HCT116 (cell line): Measurements from ENCODE around the gene OXER1. TPM values are rescaled to one million over a fixed set of nuclear protein-coding genes. Genes with fewer than 3 reads are reported as not detected.

ENCODE experiments used
- ATAC-seq: fragments of 200-7000 bp; cut with Tn5 transposase; 2 replicates; pipeline ENCODE4 v1.9.1; 2020; ENCODE audit warnings: mild to moderate bottlenecking, moderate library complexity
- BruUV-seq: library from RNA; stranded (reverse); fragments of 400-500 nt; replicated peaks from 2 replicates; lab custom pipeline; 2021; lab: Mats Ljungman, UMichigan
- CTCF ChIA-PET: fragments of 300-600 bp; sonication (Branson Sonifier 250); formaldehyde crosslinking; loops from one replicate; lab custom pipeline; 2021; ENCODE audit warnings: antibody characterized with exemption; lab: Charles Lee
- POLR2A ChIA-PET: fragments of 300-600, 350-600 bp; sonication (Branson Sonifier 250); formaldehyde crosslinking; loops from one replicate; lab custom pipeline; 2021; ENCODE audit warnings: antibody characterized with exemption; lab: Charles Lee
- RAD21 ChIA-PET, 2 experiments: fragments of 300-600 bp; sonication (Branson Sonifier 250); formaldehyde crosslinking; loops; one replicate each; lab custom pipeline; 2023; ENCODE audit warnings: low total read pairs in 2 of 2; ENCODE audit not compliant: uncharacterized antibody in 2 of 2, unreplicated experiment in 2 of 2, low non-redundant PET in 1 of 2; lab: Charles Lee
- DNase-seq: peaks from one replicate; pipeline ENCODE4 v3.0.0-alpha.2; 2010; ENCODE audit warnings: low read depth, low spot score
- H2AFZ ChIP-seq: fragments of 200-600 bp; shearing (Covaris generic), sonication (generic); 2 replicates; pipeline ENCODE4 v1.6.1; 2017; ENCODE audit warnings: low read depth, mixed run types, mixed read lengths, antibody characterized with exemption, low read length; ENCODE audit not compliant: poor library complexity, severe bottlenecking
- H3K27ac ChIP-seq: 2 replicates; pipeline ENCODE4 v1.5.1; 2012; ENCODE audit warnings: low read depth, low read length
- H3K27me3 ChIP-seq: fragments of 200-600 bp; sonication (generic); 2 replicates; pipeline ENCODE4 v1.6.1; 2016; ENCODE audit warnings: mixed run types, low read length, mixed read lengths; ENCODE audit not compliant: insufficient read depth
- H3K36me3 ChIP-seq, 2 experiments: fragments of 200-500 bp in 1 of 2; fragments of 200-600 bp in 1 of 2; sonication (Bioruptor generic) in 1 of 2; sonication (generic) in 1 of 2; 2 replicates each; pipeline versions ENCODE4 v1.5.1 to v1.6.1; 2014 to 2016; ENCODE audit warnings: low read length in 2 of 2, inconsistent platforms in 1 of 2, mixed read lengths in 1 of 2, mixed run types in 1 of 2; ENCODE audit not compliant: insufficient read depth in 2 of 2, control insufficient read depth in 1 of 2
- H3K4me1 ChIP-seq, 2 experiments: fragments of 200-600 bp in 1 of 2; sonication (generic) in 1 of 2; 2 replicates each; pipeline versions ENCODE4 v1.5.1 to v1.6.1; 2012 to 2017; ENCODE audit warnings: low read length in 2 of 2, inconsistent platforms in 1 of 2, mild to moderate bottlenecking in 1 of 2, mixed read lengths in 1 of 2, mixed run types in 1 of 2, moderate library complexity in 1 of 2; ENCODE audit not compliant: insufficient read depth in 2 of 2, control insufficient read depth in 1 of 2
- H3K4me2 ChIP-seq: fragments of 200-600 bp; sonication (generic); 2 replicates; pipeline ENCODE4 v1.6.1; 2017; ENCODE audit warnings: mixed run types, low read length, mixed read lengths
- H3K4me3 ChIP-seq, 2 experiments: fragments of 200-600 bp in 1 of 2; sonication (generic) in 1 of 2; replicated peaks in 1 of 2; 2 replicates each; pipeline ENCODE4 v1.5.1; 2011 to 2016; ENCODE audit warnings: low read length in 2 of 2, control low read depth in 1 of 2, low read depth in 1 of 2, mild to moderate bottlenecking in 1 of 2, mixed read lengths in 1 of 2, mixed run types in 1 of 2
- H3K79me2 ChIP-seq: fragments of 200-600 bp; sonication (generic); 2 replicates; pipeline ENCODE4 v1.6.1; 2017; ENCODE audit warnings: mild to moderate bottlenecking, mixed run types, low read length, moderate library complexity, mixed read lengths; ENCODE audit not compliant: insufficient read depth
- H3K9ac ChIP-seq: fragments of 200-600 bp; sonication (generic); 2 replicates; pipeline ENCODE4 v1.6.1; 2016; ENCODE audit warnings: low read length, mixed read lengths
- H3K9me2 ChIP-seq: fragments of 200-600 bp; sonication (generic), shearing (Covaris generic); 2 replicates; pipeline ENCODE4 v1.6.1; 2017; ENCODE audit warnings: mixed run types, mild to moderate bottlenecking, moderate library complexity; ENCODE audit not compliant: insufficient read depth
- H3K9me3 ChIP-seq, 2 experiments: fragments of 200-500 bp in 1 of 2; fragments of 200-600 bp in 1 of 2; sonication (Bioruptor generic) in 1 of 2; sonication (generic) in 1 of 2; 2 replicates each; pipeline ENCODE4 v1.6.1; 2014 to 2017; ENCODE audit warnings: low read length in 2 of 2, mixed read lengths in 2 of 2, inconsistent platforms in 1 of 2, low read depth in 1 of 2, mild to moderate bottlenecking in 1 of 2, mixed run types in 1 of 2, moderate library complexity in 1 of 2; ENCODE audit not compliant: control insufficient read depth in 1 of 2, insufficient read depth in 1 of 2
- H4K20me1 ChIP-seq: fragments of 200-600 bp; sonication (generic), shearing (Covaris generic); 2 replicates; pipeline ENCODE4 v1.6.1; 2017; ENCODE audit warnings: mixed run types, mild to moderate bottlenecking, moderate library complexity; ENCODE audit not compliant: insufficient read depth
- CEBPB ChIP-seq: IDR thresholded peaks from 2 replicates; pipeline ENCODE4 v1.6.1; 2012; ENCODE audit warnings: low read depth
- EGR1 ChIP-seq: IDR thresholded peaks from 2 replicates; pipeline ENCODE4 v1.6.1; 2012; ENCODE audit warnings: low read depth
- ELF1 ChIP-seq: IDR thresholded peaks from 2 replicates; pipeline ENCODE4 v1.6.1; 2012; ENCODE audit warnings: low read depth, borderline replicate concordance
- EZH2 ChIP-seq: fragments of 200-600 bp; sonication (generic); IDR thresholded peaks from 2 replicates; pipeline ENCODE4 v1.6.1; 2017; ENCODE audit warnings: antibody characterized with exemption, mixed run types
- FOSL1 ChIP-seq: IDR thresholded peaks from 2 replicates; pipeline ENCODE4 v1.6.1; 2012; ENCODE audit warnings: low read depth
- JUND ChIP-seq: IDR thresholded peaks from 2 replicates; pipeline ENCODE4 v1.6.1; 2012
- POLR2AphosphoS5 ChIP-seq: IDR thresholded peaks from 2 replicates; pipeline ENCODE4 v1.6.1; 2011; ENCODE audit warnings: mild to moderate bottlenecking, low read depth, low read length, moderate library complexity
- RAD21 ChIP-seq: IDR thresholded peaks from 2 replicates; pipeline ENCODE4 v1.6.1; 2012; ENCODE audit warnings: low read depth, mild to moderate bottlenecking
- ZNF274 ChIP-seq: fragments of 200-500 bp; sonication (Bioruptor generic); IDR thresholded peaks from 2 replicates; pipeline ENCODE4 v1.6.1; 2014; ENCODE audit warnings: mild to moderate bottlenecking, low read depth, low read length, inconsistent platforms
- intact Hi-C: fragments of 100-400 bp; cut with micrococcal nuclease; formaldehyde crosslinking; loops from 2 replicates; pipeline ENCODE4 v1.10.0; 2022
- total RNA-seq: library from RNA; stranded (reverse); gene quantifications from one replicate; pipeline ENCODE4 v1.2.1, GENCODE V29; 2021; ENCODE audit not compliant: unreplicated experiment
- TF ChIP-seq, protein P1 (sequence below): IDR thresholded peaks from 2 replicates; pipeline ENCODE4 v1.6.1; 2011; ENCODE audit warnings: mild to moderate bottlenecking, low read length, moderate library complexity; ENCODE audit not compliant: insufficient replicate concordance; ENCODE audit errors: extremely low read depth
- TF ChIP-seq, protein P2 (sequence below): IDR thresholded peaks from 2 replicates; pipeline ENCODE4 v1.6.1; 2012
- TF ChIP-seq, protein P3 (sequence below): IDR thresholded peaks from 2 replicates; pipeline ENCODE4 v1.6.1; 2012
- TF ChIP-seq, protein P4 (sequence below): IDR thresholded peaks from 2 replicates; pipeline ENCODE4 v1.6.1; 2012; ENCODE audit warnings: low read depth

The OXER1 gene
- total RNA-seq, 1 experiment from 2014 or later = not detected

DNA sequence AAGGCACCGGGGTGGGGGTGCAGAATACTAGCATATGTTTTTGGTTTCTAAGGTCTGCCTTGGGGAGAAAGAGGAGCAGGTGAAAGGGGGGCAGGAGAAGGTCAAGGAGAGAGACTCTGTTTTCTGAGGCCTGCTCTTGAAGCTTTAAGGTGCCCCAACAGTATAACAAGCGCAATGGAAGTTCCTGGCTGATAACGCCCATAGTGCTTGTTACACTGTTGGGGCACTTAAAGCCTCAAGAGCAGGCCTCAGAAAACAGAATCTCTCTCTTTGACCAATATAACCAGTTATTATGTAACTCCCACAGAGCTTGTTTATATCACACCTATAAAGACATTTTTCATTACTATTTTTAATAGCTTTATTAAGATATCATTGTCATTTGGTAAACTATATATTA, 16.5 kb downstream of the OXER1 start:
- intact Hi-C loops = no loop called here
- Histone ChIP-seq H3K79me2 (no peaks in the 10 kb centered on the region), H3K27me3 (no peaks in the 10 kb centered on the region), H3K9me2 (0 out of 2 replicates have a peak, but pooled peaks cover 4% of the 10 kb centered on the region), H3K9me3 (no peaks in the 10 kb centered on the region), H3K9ac (no peak overlapping the region), H2AFZ (no peak overlapping the region), H3K36me3 (no peaks in the 10 kb centered on the region), H4K20me1 (no peaks in the 10 kb centered on the region), H3K4me3 (no peak overlapping the region), H3K27ac (no peak overlapping the region), H3K4me2 (no peak overlapping the region), H3K4me1 (peaks cover 0 to 13% of the 10 kb centered on the region in 2 experiments; a peak in 2 of 4 replicates)
- no peak for ATAC-seq
- POLR2A ChIA-PET = no interaction called here
- RAD21 ChIA-PET = no interaction called here
- CTCF ChIA-PET = no interaction called here
- no peak for TF ChIP-seq ELF1
- TF ChIP-seq, protein P1, sequence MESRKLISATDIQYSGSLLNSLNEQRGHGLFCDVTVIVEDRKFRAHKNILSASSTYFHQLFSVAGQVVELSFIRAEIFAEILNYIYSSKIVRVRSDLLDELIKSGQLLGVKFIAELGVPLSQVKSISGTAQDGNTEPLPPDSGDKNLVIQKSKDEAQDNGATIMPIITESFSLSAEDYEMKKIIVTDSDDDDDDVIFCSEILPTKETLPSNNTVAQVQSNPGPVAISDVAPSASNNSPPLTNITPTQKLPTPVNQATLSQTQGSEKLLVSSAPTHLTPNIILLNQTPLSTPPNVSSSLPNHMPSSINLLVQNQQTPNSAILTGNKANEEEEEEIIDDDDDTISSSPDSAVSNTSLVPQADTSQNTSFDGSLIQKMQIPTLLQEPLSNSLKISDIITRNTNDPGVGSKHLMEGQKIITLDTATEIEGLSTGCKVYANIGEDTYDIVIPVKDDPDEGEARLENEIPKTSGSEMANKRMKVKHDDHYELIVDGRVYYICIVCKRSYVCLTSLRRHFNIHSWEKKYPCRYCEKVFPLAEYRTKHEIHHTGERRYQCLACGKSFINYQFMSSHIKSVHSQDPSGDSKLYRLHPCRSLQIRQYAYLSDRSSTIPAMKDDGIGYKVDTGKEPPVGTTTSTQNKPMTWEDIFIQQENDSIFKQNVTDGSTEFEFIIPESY = no peak
- TF ChIP-seq ZNF274 = no peak
- TF ChIP-seq, protein P2, sequence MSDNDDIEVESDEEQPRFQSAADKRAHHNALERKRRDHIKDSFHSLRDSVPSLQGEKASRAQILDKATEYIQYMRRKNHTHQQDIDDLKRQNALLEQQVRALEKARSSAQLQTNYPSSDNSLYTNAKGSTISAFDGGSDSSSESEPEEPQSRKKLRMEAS = no peak
- TF ChIP-seq RAD21 = no peak
- no peak for TF ChIP-seq EZH2
- no peak for TF ChIP-seq CEBPB
- TF ChIP-seq FOSL1 = no peak
- TF ChIP-seq, protein P3, sequence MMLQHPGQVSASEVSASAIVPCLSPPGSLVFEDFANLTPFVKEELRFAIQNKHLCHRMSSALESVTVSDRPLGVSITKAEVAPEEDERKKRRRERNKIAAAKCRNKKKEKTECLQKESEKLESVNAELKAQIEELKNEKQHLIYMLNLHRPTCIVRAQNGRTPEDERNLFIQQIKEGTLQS = no peak
- no peak for TF ChIP-seq JUND
- TF ChIP-seq, protein P4, sequence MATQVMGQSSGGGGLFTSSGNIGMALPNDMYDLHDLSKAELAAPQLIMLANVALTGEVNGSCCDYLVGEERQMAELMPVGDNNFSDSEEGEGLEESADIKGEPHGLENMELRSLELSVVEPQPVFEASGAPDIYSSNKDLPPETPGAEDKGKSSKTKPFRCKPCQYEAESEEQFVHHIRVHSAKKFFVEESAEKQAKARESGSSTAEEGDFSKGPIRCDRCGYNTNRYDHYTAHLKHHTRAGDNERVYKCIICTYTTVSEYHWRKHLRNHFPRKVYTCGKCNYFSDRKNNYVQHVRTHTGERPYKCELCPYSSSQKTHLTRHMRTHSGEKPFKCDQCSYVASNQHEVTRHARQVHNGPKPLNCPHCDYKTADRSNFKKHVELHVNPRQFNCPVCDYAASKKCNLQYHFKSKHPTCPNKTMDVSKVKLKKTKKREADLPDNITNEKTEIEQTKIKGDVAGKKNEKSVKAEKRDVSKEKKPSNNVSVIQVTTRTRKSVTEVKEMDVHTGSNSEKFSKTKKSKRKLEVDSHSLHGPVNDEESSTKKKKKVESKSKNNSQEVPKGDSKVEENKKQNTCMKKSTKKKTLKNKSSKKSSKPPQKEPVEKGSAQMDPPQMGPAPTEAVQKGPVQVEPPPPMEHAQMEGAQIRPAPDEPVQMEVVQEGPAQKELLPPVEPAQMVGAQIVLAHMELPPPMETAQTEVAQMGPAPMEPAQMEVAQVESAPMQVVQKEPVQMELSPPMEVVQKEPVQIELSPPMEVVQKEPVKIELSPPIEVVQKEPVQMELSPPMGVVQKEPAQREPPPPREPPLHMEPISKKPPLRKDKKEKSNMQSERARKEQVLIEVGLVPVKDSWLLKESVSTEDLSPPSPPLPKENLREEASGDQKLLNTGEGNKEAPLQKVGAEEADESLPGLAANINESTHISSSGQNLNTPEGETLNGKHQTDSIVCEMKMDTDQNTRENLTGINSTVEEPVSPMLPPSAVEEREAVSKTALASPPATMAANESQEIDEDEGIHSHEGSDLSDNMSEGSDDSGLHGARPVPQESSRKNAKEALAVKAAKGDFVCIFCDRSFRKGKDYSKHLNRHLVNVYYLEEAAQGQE = no peak
- no peak for TF ChIP-seq POLR2AphosphoS5
- TF ChIP-seq EGR1 = no peak
- no TSS peak for BruUV-seq
- no peak for DNase-seq
